Nucleus accumbens (tissue), 56 donors: Measurements from ENCODE around the gene MFF.
"Not testable (repeated sequence)": the region's sequence is repeated elsewhere in the genome, so short reads cannot be mapped to it uniquely, and the experiment has no call there.

Experiments used
- DNase-seq, 56 donors: peaks; one replicate each; lab custom pipeline; 2025; lab: John Stamatoyannopoulos, UW

The MFF gene

DNA sequence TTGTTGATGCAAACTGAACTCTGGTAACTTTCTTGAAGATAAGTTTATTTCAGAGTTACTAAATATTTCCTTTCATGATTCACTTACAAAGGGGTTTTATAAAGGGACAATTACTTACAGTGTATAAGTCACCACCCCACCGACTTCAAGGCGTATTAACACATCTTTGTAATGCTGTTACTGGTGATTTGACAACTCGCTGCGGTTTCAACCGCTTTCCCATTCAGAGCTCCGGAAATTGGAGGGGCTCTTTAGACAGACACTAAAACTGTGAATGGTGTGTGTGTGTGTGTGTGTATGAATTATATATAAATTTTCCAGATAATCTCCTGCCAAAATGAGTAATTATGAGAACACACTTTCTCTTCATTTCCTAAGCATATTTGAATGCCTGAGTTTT lies 49.1 kb downstream of the MFF start:
- no peak for DNase-seq

DNA sequence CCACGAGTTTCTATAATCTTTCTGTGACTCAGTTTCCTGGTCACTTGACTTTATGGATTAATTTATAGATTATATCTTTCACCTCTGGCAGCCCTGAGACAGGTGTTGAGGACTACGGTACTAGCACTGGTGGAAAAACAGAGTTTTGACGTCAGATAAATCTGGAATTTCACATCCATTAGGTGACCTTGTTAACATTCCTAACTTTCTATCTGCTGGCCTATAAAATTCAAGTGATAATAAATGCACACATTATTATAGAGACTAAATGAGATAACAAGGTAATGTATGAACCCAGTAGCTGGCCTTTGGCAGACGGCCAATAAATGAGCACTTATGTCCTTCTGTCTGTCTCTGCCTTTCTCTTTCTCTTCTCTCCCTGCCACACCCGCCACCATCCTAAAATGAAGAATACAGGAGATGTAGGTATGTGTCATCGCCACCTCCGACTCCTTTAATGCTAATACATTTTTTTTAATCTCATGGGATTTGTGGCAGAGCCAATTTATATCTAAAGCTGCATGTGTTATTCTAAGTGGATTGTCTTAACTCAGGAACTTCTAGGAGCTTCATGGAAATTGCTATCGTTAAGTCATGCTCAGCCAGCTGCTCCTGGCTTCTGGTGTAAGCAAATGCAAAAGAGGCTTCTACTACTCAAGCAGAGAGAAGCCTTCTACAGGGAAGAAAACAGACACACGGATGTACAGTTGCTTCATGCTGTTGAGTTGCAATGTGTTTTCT lies 51.8 kb downstream of the MFF start:
- peak in 7 of 56 donors; percentile 3 to 39 (median 21) for DNase-seq

GRCh38 chr2:227377467-227378351 lies 52.7 kb downstream of the MFF start:
- no peak for DNase-seq

- DNase-seq: no peak
Observed at GRCh38 chr2:227378371-227378782, 53.3 kb downstream of the MFF start.

DNA sequence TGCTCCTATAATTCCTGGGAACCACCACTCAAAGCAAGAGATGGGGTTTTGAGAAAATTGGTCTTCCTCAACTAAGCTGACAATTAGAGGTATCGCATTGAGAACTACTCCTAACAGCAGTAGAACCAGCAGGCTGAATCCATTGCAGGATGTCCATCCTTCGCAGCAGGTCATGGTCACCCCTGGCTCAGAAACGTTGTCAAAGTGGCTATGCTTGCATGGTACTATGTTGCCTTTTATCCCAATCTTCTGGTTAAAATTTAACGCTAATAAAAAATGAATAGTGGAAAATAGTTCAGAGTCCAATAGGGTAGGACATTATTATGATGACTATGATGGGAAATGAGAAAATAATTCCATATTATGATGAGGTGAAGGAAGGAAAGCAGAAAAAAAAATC lies 54.0 kb downstream of the MFF start, which contains the start of gene TM4SF20:
Gene TM4SF20, minus strand, starts transcription at position 212 of the 400 bp plus-strand sequence. Its CDS starts 38 bp downstream, at position 174.
- DNase-seq: no peak

DNA sequence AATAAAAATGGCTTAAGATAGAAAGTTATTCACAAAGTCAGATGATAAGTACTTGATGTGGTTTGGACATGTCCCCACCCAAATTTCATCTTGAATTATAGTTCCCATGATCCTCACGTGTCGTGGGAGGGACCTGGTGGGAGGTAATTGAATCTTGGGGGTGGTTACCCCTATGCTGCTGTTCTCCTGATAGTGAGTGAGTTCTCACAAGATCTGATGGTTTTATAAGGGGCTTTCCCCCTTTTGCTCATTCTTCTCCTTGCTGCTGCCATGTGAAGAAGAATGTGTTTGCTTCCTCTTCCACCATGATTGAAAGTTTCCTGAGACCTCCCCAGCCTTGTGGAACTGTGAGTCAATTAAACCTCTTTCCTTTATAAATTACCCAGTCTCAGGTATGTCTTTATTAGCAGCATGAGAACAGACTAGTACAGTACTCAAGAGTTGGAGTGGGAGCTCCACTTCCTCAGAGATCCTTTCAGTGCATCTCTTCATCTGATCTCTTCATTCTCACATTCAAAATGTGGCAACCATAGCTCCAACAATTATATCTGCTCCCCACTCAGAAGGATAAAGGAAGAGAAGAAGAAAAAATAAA lies 57.3 kb downstream of the MFF start:
- not testable (repeated sequence) for DNase-seq

- DNase-seq: no peak
Observed at GRCh38 chr2:227383686-227384085, 58.6 kb downstream of the MFF start.

- DNase-seq: no peak
Observed at GRCh38 chr2:227386630-227387029, 61.6 kb downstream of the MFF start.

DNA sequence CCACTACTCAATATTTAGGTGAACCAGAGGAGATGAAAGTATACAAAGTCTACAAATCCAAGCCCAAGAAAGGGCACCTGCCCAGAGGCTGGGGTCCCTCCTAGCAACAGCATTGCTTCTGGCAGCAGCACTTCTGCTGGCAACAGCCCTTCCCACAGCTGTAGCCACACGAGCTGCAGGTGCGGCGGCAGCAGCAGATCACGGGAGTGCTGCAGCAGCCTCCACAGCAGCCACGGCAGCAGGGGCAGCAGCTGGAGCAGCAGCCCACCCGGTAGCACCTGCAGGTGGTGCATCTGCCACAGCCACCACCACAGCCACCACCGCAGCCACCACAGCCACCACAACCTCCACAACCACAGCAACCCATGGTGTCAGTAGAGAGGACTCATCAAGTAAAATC lies 62.5 kb downstream of the MFF start, which contains the start of gene SCYGR1:
Gene SCYGR1, minus strand, starts transcription at position 367 of the 400 bp plus-strand sequence. Its CDS starts 0 bp downstream, at position 367.
- DNase-seq: not testable (repeated sequence)

GRCh38 chr2:227388537-227389011 lies 63.5 kb downstream of the MFF start:
- no peak for DNase-seq

GRCh38 chr2:227389231-227389630 lies 64.2 kb downstream of the MFF start:
- DNase-seq: no peak

GRCh38 chr2:227389661-227390060 lies 64.6 kb downstream of the MFF start:
- DNase-seq: no peak

DNA sequence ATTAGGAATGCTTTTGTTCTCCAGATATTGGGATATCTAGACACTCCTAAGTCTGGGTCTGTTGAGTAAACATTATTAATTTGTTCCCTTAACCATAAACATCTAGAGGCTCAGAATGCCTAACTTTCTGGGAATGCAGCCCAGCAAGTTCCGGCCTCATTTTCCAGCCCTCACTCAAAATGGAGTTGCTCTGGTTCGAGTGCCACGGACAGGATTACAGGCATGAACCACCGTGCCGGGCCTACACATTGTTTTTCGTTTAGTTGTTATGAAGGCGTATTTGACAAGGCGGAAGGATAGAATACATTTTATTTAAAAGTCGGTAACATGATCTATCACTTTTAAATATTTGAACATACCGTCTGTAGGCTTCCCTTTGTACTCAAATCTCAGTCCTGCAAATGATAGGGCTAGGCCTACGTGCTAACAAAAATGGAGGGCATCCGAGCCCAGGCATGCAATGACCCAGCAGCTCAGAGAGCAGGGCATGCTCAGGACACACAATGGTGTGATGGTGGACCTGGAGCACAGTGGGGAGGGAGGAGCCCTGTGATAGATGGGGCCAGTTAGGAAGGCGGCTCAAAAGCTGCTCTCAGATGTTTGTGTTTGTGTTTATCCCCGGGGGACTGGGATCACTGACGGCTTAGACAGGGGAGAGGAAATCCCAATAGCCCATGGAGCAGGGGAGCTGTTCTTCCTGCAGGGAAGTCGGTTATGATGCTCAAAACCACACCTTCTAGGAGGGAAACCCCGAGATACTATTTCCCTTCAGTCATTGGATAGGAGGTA lies 65.6 kb downstream of the MFF start:
- no peak for DNase-seq

DNA sequence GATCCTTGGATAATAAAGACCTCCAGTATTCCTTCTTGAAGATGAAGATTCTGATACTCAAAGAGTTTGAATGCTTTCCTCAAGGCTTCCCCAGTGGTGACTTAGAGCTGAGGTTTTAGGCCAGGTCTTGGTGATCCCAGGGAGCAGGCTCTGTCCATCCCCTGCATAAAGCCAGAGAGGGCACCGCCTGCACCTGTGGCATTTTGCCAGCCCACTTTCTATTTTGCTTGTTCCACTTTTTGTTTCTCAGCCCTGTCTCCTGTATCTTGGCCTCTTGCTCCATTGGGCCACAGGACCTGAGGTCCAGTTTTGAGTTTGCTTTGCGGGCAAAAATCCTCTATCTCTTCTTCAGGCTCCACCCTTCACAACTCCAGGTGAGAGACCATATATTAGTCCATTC lies 69.3 kb downstream of the MFF start:
- no peak for DNase-seq

- DNase-seq: no peak
Observed at GRCh38 chr2:227395556-227395955, 70.5 kb downstream of the MFF start.

DNA sequence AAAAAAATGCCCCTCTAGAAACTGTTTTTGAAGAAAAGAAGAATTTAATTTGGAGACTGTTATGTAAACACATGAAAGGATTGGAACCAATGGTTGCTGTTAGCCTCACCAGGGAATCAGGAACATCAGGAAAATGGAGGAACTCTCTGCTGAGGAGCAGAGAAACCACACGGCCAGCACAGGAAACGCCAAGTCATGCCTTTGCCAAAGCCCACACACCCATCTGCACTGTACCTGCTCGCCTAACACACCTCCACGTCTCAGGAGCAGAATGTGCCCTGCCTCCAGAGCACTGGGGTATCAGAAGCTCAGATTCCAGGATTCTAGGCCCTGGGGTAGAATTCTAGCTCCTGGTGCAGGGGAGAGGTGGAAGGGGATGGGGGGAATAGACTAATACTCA lies 72.5 kb downstream of the MFF start:
- no peak for DNase-seq

DNA sequence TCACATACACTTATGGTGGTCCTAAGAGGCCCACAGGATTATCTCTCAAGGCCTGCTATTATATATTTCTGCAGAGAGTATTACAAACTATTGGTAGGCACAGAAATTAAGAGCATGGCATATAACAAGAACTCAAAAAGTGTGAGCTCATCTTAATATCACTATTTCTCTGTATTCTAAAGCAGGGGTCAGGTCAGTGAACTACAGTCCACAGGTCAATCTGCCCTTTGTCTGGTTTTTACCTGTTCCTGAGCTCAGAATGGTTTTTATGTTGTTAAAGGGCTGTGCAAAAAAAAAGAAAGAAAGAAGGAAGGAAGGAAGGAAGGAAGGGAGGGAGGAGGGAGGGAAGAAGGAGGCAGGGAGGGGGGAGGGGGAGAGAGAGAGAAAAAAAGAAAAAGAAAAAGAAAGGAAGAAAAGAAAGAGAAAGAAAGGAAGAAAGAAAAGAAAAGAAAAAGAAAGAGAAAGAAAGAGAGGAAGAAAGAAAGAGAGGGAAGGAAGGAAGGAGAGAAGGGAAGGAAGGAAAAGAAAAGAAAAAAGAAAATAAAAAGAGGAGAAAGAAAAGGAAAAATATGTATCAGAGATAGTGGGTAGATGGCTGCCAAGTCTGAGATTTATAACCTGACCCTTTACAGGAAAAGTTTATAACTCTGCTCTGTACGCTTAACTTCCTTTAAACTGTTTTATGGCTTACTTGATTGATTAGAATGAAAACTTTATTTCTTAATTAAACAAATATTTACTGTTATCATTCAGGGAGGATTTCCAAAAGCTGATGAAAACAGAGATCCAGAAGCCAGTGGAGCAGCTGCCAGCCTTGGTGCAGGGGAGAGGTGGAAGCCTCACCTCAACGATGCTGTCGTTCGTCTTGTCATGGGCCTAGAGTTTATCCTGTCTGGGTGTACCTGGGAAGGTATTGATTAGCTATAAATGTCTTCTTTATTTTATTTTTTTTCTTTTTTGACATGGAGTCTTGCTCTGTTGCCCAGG lies 73.9 kb downstream of the MFF start:
- DNase-seq: no peak

DNA sequence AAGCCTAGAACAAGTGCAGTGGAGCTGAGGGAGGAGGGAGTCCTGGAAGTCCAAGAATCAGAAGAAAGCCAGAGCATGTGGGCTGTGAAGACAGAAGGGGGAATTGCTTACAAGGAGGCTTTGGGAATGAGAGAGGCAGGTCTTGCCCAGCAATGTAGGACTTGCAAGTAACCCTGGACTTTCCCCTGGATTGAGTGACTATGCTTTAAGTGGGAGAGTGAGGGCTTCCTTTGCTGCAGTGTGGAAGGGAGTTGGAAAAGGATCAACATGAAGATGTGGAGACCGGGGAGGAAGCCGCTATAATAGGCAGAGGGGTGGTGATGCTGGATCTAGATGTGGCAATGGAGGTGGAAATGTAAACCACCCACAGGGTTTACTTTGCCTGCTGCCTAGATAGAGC lies 76.5 kb downstream of the MFF start:
- DNase-seq: no peak

DNA sequence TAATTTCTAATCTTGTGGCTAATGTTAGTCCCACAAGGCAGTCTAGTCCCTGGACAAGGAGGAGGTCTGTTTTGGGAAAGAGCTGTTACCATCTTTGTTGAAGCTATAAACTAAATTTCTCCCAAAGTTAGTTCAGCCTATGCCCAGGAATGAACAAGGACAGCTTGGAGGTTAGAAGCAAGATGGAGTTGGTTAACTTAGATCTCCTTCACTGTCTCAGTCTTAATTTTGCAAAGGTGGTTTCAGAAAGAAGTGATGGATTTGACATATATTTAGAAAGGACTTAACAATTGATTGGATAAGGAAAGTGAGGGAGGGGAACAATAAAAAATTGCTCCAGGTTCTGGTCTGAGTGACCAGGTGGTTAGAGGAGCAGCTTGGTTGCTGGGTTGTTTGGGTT lies 77.3 kb downstream of the MFF start:
- DNase-seq: no peak
